Hepatocyte (in vitro differentiated cells): ENCODE measurements around the gene ARRB1. TPM values are rescaled to one million over a fixed set of nuclear protein-coding genes. Genes with fewer than 3 reads are reported as not detected.

Experiments used
- DNase-seq: peaks from one replicate; pipeline ENCODE4 v3.0.0-alpha.2; 2016; ENCODE audit warnings: low spot score
- H2AFZ ChIP-seq: fragments of 200-600 bp; sonication (generic); 2 replicates; pipeline ENCODE4 v1.6.0; 2016; ENCODE audit warnings: antibody characterized with exemption, mild to moderate bottlenecking
- H3K27ac ChIP-seq: fragments of 200-600 bp; sonication (generic); 2 replicates; pipeline ENCODE4 v1.5.1; 2016; ENCODE audit warnings: mild to moderate bottlenecking
- H3K27me3 ChIP-seq: fragments of 200-600 bp; sonication (generic); 2 replicates; pipeline ENCODE4 v1.6.1; 2016
- H3K36me3 ChIP-seq: fragments of 200-600 bp; sonication (generic); replicated peaks from 2 replicates; pipeline ENCODE4 v1.5.1; 2016; ENCODE audit warnings: low read depth; ENCODE audit not compliant: insufficient read depth
- H3K4me1 ChIP-seq: fragments of 200-600 bp; sonication (generic); 2 replicates; pipeline ENCODE4 v1.5.1; 2016; ENCODE audit warnings: mild to moderate bottlenecking, moderate library complexity; ENCODE audit not compliant: insufficient read depth
- H3K4me2 ChIP-seq: fragments of 200-600 bp; sonication (generic); 2 replicates; pipeline ENCODE4 v1.6.0; 2016
- H3K4me3 ChIP-seq: fragments of 200-600 bp; sonication (generic); 2 replicates; pipeline ENCODE4 v1.5.1; 2016; ENCODE audit warnings: mild to moderate bottlenecking
- H3K79me2 ChIP-seq: fragments of 200-600 bp; sonication (generic); 2 replicates; pipeline ENCODE4 v1.6.0; 2017; ENCODE audit warnings: mild to moderate bottlenecking
- H3K9me2 ChIP-seq: fragments of 200-600 bp; sonication (generic); replicated peaks from 2 replicates; pipeline ENCODE4 v1.6.0; 2017; ENCODE audit warnings: mild to moderate bottlenecking; ENCODE audit not compliant: insufficient read depth
- H3K9me3 ChIP-seq: fragments of 200-600 bp; sonication (generic); 2 replicates; pipeline ENCODE4 v1.5.1; 2016; ENCODE audit warnings: low read depth, mild to moderate bottlenecking
- H4K20me1 ChIP-seq: fragments of 200-600 bp; sonication (generic); 2 replicates; pipeline ENCODE4 v1.6.0; 2016; ENCODE audit warnings: mild to moderate bottlenecking; ENCODE audit not compliant: insufficient read depth, poor library complexity, severe bottlenecking
- EZH2 ChIP-seq: fragments of 200-600 bp; sonication (generic); IDR thresholded peaks from 2 replicates; pipeline ENCODE4 v1.6.1; 2016; ENCODE audit warnings: antibody characterized with exemption, mild to moderate bottlenecking, borderline replicate concordance
- EZH2phosphoT487 ChIP-seq: fragments of 200-600 bp; sonication (generic); IDR thresholded peaks from one replicate; pipeline ENCODE4 v1.6.1; 2018; ENCODE audit warnings: antibody characterized with exemption, mild to moderate bottlenecking, low read depth, moderate library complexity; ENCODE audit not compliant: unreplicated experiment, severe bottlenecking
- WGBS: methylation state at CpG from one replicate; pipeline ENCODE4 v1.1.6; 2016; ENCODE audit warnings: low lambda C conversion rate; ENCODE audit errors: missing lambda C conversion rate; 5-methylcytosine and 5-hydroxymethylcytosine counted together
- polyA plus RNA-seq: library from polyadenylated mRNA; unstranded; fragments of >200 nt; fragmentation: Nextera tagmentation; extraction: Ambion mirVana; gene quantifications from 2 replicates; pipeline ENCODE4 v1.2.1, GENCODE V29; 2016
- total RNA-seq: library from RNA; depleted of rRNA; stranded (reverse); fragments of >200 nt; gene quantifications from 2 replicates; pipeline ENCODE4 v1.2.3, GENCODE V29; 2014
- TF ChIP-seq, protein P1 (sequence below): fragments of 200-600 bp; sonication (generic); IDR thresholded peaks from 2 replicates; pipeline ENCODE4 v1.5.1; 2016; ENCODE audit warnings: antibody characterized with exemption, mild to moderate bottlenecking; ENCODE audit not compliant: poor library complexity

ARRB1 gene
- total and polyA plus RNA-seq, 2 experiments from 2014 or later, result 16.2 to 83.2 TPM

DNA sequence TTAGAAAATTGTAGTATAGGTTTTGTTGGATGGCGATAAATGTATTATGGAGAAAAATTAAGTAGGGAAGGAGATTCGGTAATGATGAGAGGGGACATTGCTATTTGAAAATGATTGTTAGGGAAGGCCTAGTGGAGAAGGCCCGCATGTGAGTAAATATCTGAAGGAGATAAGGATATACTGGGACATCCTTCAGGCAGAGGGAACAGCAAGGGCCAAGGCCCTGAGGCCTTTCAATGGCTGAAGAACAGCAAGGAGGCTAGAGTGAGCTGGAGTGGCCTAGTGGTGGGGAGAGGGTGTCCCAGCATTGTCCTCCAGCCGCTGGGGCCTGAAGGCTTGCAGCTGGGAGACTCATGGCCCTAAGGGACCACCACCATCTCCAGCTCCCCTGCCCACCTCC lies 23.2 kb upstream of the ARRB1 start:
- Histone ChIP-seq H4K20me1 (no peaks in the 10 kb centered on the region), H3K9me3 (no peaks in the 10 kb centered on the region), H3K27me3 (no peaks in the 10 kb centered on the region), H3K9me2 (no peaks in the 10 kb centered on the region), H3K36me3 (no peaks in the 10 kb centered on the region), H2AFZ (no peak overlapping the region), H3K4me3 (no peak overlapping the region), H3K27ac (peak overlapping the region; percentile 18), H3K4me2 (no peak overlapping the region), H3K79me2 (no peaks in the 10 kb centered on the region), H3K4me1 (peaks cover 22% of the 10 kb centered on the region)
- WGBS, result 84% methylated on average over 4 of the region's 4 CpGs
- DNase-seq, result no peak
- TF ChIP-seq EZH2, result no peak
- no peak for TF ChIP-seq EZH2phosphoT487
- TF ChIP-seq, protein P1, sequence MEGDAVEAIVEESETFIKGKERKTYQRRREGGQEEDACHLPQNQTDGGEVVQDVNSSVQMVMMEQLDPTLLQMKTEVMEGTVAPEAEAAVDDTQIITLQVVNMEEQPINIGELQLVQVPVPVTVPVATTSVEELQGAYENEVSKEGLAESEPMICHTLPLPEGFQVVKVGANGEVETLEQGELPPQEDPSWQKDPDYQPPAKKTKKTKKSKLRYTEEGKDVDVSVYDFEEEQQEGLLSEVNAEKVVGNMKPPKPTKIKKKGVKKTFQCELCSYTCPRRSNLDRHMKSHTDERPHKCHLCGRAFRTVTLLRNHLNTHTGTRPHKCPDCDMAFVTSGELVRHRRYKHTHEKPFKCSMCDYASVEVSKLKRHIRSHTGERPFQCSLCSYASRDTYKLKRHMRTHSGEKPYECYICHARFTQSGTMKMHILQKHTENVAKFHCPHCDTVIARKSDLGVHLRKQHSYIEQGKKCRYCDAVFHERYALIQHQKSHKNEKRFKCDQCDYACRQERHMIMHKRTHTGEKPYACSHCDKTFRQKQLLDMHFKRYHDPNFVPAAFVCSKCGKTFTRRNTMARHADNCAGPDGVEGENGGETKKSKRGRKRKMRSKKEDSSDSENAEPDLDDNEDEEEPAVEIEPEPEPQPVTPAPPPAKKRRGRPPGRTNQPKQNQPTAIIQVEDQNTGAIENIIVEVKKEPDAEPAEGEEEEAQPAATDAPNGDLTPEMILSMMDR, result no peak

DNA sequence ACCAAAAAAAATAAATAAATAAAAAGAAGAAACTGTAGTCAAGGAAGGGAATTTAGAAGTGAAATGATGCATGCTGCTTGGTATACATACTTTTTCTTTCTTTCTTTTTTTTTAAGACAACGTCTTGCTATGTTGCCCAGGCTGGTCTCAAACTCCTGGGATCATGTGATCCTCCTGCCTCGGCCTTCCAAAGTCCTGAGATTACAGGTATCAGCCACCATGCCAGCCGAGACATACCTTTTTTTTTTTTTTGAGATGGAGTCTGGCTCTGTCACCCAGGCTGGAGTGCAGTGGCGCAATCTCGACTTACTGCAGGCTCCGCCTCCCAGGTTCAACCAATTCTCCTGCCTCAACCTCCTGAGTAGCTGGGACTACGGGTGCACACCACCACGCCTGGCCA lies 21.7 kb upstream of the ARRB1 start:
- H3K36me3 ChIP-seq, result no peaks in the 10 kb centered on the region
- H3K4me2 ChIP-seq, result no peak overlapping the region
- H3K27me3 ChIP-seq, result no peaks in the 10 kb centered on the region
- no peaks in the 10 kb centered on the region for H3K9me3 ChIP-seq
- peak overlapping the region; percentile 89 for H3K27ac ChIP-seq
- H3K4me1 ChIP-seq, result peaks cover 21% of the 10 kb centered on the region
- H3K79me2 ChIP-seq, result no peaks in the 10 kb centered on the region
- WGBS, result 81% methylated on average over 7 of the region's 8 CpGs
- H2AFZ ChIP-seq, result no peak overlapping the region
- no peaks in the 10 kb centered on the region for H3K9me2 ChIP-seq
- DNase-seq, result no peak
- no peak for TF ChIP-seq EZH2
- TF ChIP-seq, protein P1, result no peak
- no peak for TF ChIP-seq EZH2phosphoT487
- H3K4me3 ChIP-seq, result no peak overlapping the region
- H4K20me1 ChIP-seq, result no peaks in the 10 kb centered on the region

GRCh38 chr11:75371949-75372876 lies 20.8 kb upstream of the ARRB1 start:
- peak; percentile 68 for DNase-seq
- H3K4me3 ChIP-seq, result no peak overlapping the region
- TF ChIP-seq EZH2phosphoT487 (no peak), EZH2 (no peak)
- TF ChIP-seq, protein P1, result no peak
- peak overlapping the region; percentile 55 for H3K4me2 ChIP-seq
- H3K9me3 ChIP-seq, result no peaks in the 10 kb centered on the region
- H2AFZ ChIP-seq, result no peak overlapping the region
- 31% methylated on average over 8 of the region's 8 CpGs for WGBS
- peak overlapping the region; percentile 89 for H3K27ac ChIP-seq
- H4K20me1 ChIP-seq, result no peaks in the 10 kb centered on the region
- H3K36me3 ChIP-seq, result no peaks in the 10 kb centered on the region
- no peaks in the 10 kb centered on the region for H3K79me2 ChIP-seq
- H3K4me1 ChIP-seq, result peaks cover 19% of the 10 kb centered on the region
- H3K27me3 ChIP-seq, result no peaks in the 10 kb centered on the region
- no peaks in the 10 kb centered on the region for H3K9me2 ChIP-seq
